ENCODE results near the gene ATP1A1.

ATP1A1 gene

DNA sequence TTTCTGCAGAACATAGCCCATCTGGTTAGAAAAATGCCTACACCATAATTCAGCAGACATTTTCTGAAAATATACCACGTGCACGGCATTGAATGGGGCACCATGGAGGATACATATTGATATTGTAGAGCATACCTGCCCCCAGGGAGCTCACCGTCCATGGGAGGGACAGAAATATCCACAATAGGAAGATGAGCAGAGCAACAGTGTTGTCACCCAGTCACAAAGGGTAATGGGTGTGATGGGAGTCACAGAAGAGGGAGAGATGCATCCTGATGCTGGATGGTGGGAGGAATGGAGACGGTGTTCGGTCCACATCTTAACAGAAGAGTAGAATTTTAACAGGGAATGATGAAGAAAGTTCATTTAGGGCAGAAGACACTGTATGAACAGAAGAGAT, 51.4 kb downstream of the ATP1A1 start:
- no peak for DNase-seq (ENCODE audit: low spot score)
- TF ChIP-seq, protein P1, sequence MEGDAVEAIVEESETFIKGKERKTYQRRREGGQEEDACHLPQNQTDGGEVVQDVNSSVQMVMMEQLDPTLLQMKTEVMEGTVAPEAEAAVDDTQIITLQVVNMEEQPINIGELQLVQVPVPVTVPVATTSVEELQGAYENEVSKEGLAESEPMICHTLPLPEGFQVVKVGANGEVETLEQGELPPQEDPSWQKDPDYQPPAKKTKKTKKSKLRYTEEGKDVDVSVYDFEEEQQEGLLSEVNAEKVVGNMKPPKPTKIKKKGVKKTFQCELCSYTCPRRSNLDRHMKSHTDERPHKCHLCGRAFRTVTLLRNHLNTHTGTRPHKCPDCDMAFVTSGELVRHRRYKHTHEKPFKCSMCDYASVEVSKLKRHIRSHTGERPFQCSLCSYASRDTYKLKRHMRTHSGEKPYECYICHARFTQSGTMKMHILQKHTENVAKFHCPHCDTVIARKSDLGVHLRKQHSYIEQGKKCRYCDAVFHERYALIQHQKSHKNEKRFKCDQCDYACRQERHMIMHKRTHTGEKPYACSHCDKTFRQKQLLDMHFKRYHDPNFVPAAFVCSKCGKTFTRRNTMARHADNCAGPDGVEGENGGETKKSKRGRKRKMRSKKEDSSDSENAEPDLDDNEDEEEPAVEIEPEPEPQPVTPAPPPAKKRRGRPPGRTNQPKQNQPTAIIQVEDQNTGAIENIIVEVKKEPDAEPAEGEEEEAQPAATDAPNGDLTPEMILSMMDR (IDR thresholded peaks at IDR 0.05; ENCODE audit: extremely low read depth, missing control alignments) = no peak

DNA sequence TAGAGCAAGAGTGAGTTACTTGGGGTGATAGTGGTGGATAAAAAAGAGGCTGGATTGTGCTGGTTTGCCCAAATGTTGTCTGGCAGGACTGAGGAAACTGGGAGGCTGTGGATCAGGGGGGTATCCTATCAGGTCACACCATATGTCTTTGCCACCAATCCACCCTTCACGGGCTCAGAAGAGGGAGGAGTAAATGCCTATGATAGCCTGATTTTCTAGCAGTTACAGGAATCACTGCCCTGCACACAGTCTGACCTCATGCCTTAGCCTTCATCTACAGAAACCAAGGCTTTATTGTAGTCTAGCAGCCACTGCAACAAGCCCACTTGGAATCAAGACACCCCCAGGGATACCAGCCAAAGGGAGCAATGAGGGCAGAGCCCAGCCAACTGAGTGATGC, 51.8 kb downstream of the ATP1A1 start:
- no peak for DNase-seq (ENCODE audit: low spot score)
- TF ChIP-seq, protein P1 (IDR thresholded peaks at IDR 0.05; ENCODE audit: extremely low read depth, missing control alignments) = no peak

DNA sequence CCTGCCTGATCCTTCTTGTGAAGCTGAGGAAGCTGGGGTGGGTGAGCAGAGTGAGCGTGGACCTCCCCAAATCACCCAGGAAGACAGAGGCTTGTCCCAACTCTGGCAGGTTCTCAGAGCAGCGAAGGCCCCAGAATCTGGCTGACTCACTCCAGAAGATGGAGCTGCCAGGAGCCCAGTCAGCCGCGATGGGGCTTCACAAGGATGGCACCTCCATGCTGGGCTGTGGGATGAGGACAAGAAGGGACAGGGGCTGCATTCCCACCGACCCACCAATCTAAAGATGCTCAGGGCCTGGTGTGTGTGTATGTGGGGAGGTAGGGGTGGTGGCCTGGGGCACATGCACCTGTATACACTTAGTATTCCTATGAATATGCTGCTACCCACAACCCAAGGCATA, 52.9 kb downstream of the ATP1A1 start:
- DNase-seq (ENCODE audit: low spot score) = no peak
- TF ChIP-seq, protein P1 (IDR thresholded peaks at IDR 0.05; ENCODE audit: extremely low read depth, missing control alignments) = no peak

DNA sequence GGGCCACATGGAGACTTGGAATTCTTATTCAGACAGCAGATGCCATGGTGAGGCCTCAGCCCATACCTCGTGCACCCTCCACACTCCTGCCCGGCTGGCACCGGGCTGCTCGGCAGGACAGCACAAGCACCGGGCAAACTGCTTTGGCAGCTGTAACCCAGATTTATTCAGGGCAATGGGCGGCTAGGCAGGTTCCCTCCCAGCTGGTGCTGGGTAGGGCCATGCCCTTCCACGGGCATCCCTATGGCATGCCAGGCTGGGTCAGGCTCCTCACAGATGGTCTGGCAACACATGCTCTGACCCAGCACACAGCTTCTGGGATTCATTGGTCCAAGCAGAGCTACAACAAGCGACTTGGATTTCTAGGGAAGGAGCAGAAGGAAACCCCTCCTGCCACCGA, 53.4 kb downstream of the ATP1A1 start:
- no peak for DNase-seq (ENCODE audit: low spot score)
- TF ChIP-seq, protein P1 (IDR thresholded peaks at IDR 0.05; ENCODE audit: extremely low read depth, missing control alignments) = no peak

DNA sequence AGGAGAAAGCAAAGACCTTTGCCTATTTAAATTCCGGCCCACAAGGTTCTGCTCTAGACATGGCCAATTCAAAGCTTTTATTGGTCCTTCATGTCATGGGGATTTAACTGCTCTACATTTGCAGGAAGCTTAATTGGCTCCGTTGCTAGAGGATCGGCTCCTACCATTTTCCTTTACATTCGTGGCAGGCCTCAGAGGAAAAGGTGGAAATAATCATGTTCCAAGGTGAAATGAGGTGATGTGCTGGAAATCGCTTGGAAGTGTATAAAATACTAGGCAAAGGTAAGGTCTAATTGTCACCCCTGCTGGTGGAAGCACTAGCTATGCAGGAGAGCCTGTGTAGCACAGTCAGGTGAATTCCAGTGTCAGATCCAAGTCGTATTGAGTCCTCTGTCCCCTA, 55.5 kb downstream of the ATP1A1 start:
- no peak for DNase-seq (ENCODE audit: low spot score)
- TF ChIP-seq, protein P1 (IDR thresholded peaks at IDR 0.05; ENCODE audit: extremely low read depth, missing control alignments) = no peak

DNA sequence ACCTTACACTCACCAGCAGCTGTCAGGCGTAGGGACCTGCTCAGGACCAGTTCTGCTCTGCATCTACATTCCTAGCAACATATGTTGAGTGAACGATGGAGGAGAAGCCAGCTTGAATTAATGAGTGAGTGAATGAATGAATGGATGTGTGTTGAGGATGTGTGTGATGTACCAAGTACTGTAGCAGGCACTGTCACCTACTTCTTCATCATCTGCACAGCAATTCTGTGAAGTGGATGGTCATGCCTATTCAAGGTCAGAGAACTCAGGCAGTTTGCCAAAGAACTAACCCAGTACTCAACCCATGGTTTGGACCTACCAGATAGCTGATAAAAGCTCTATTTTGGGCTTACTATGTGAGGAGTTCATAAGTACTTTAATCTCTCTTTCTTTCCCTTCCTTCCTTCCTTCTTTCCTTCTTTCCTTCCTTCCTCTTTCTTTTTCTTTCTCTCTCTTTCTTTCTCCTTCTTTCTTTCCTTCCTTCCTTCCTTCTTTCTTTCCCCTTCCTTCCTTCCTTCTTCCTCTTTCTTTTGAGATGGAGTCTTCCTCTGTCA, 56.9 kb downstream of the ATP1A1 start:
- TF ChIP-seq, protein P1 (IDR thresholded peaks at IDR 0.05; ENCODE audit: extremely low read depth, missing control alignments) = no peak
- no peak for DNase-seq (ENCODE audit: low spot score)

DNA sequence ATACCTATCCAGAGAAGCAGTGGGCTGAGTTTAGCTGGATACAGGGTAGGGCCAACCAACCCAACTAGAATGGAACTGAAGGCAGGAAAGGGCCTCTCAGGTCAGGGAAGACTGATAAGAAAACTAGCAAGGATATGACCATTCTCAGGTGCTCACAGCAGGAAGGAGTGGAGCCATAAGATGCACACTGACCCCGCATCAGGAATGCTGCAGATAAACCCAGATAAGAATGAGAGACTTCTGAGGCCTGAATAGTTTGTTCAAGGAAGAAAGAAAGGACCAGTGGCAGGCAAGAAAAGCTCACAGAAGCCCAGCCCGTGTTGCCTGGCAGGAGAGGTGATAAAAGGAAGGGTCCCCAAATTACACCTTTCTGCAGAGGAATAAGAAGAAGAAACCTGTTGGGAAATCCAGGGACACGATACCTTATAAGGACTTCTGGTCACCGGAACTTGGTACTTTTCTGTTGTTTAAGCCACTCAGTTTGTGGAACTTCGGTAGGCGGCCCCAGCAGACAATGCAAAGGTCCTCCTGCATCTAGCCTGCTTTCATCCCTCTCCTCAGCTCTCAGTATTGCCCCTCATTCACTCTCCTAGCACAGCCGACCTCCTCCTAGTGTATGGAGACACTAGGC, 58.9 kb downstream of the ATP1A1 start:
- no peak for DNase-seq (ENCODE audit: low spot score)

More for the DNA sequence above, 58.9 kb downstream of the ATP1A1 start:
- TF ChIP-seq, protein P1 (IDR thresholded peaks at IDR 0.05; ENCODE audit: extremely low read depth, missing control alignments) = no peak
